ENCODE measurements around the gene ZNF526.

ZNF526 gene, protein sequence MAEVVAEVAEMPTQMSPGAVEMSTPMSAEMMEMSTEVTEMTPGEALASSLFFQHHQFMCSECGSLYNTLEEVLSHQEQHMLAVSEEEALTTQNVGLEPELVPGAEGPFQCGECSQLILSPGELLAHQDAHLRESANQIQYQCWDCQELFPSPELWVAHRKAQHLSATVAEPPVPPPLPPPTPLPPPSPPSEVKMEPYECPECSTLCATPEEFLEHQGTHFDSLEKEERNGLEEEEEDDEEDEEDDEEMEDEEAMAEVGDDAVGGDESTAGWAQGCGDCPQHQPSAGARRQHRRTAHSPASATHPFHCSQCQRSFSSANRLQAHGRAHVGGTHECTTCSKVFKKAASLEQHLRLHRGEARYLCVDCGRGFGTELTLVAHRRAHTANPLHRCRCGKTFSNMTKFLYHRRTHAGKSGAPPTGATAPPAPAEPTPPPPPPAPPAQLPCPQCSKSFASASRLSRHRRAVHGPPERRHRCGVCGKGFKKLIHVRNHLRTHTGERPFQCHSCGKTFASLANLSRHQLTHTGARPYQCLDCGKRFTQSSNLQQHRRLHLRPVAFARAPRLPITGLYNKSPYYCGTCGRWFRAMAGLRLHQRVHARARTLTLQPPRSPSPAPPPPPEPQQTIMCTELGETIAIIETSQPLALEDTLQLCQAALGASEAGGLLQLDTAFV

GRCh38 chr19:42219812-42220750, at the start of gene ZNF526:
ZNF526 (plus strand) TSS chr19:42220312; CDS start chr19:42224404, 4,092 bp downstream.
- DNase-seq (ENCODE audit: low spot score) = peak; percentile 97

GRCh38 chr19:42170715-42171114, 49.4 kb upstream of the ZNF526 start:
- no peak for DNase-seq (ENCODE audit: low spot score)

GRCh38 chr19:42172261-42172660, 47.9 kb upstream of the ZNF526 start:
- no peak for DNase-seq (ENCODE audit: low spot score)

- DNase-seq (ENCODE audit: low spot score) = no peak
Measured at GRCh38 chr19:42173695-42174094, 46.4 kb upstream of the ZNF526 start.

GRCh38 chr19:42174188-42174587, 45.9 kb upstream of the ZNF526 start:
- no peak for DNase-seq (ENCODE audit: low spot score)

DNA sequence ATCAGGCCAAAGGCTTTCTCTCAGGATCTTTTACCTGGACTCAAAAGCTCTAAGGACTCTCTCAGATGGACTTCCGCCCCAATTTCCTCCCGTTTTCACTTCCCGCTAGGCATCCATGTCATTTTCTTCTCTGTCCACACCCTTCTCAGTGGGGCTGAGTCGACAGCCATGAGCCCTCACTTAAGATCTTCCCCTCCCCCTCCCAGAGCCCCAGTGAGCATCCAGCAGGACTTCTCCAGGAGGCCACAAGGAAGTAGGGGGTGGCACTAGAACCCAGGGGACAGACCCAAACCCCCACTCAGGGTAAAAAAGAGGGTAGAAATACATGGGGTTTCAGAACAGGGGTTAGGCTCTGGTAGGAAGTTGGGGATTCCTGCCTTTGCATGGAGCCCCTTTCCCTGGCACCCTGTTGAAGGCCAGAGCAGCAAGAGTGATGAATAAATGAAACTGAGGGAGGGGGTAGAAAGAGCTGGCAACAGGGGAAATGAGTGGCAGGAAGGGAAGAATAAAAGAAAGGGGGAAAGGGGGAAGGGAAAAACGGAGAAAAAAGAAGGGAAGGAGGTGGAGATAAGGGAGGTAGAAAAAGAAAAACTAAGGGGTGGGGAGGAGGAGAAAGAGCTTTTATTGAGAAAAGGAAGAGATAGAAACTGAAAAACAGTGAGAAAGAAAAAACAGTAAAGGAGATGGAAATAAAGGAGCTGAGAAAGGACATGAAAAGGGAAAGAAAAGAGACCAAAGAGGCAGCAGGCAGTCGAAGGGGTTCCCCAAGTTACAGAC, 45.0 kb upstream of the ZNF526 start:
- DNase-seq (ENCODE audit: low spot score) = no peak

GRCh38 chr19:42175952-42176648, 44.0 kb upstream of the ZNF526 start:
- no peak for DNase-seq (ENCODE audit: low spot score)

GRCh38 chr19:42176649-42176989, 43.5 kb upstream of the ZNF526 start:
- DNase-seq (ENCODE audit: low spot score) = no peak

DNA sequence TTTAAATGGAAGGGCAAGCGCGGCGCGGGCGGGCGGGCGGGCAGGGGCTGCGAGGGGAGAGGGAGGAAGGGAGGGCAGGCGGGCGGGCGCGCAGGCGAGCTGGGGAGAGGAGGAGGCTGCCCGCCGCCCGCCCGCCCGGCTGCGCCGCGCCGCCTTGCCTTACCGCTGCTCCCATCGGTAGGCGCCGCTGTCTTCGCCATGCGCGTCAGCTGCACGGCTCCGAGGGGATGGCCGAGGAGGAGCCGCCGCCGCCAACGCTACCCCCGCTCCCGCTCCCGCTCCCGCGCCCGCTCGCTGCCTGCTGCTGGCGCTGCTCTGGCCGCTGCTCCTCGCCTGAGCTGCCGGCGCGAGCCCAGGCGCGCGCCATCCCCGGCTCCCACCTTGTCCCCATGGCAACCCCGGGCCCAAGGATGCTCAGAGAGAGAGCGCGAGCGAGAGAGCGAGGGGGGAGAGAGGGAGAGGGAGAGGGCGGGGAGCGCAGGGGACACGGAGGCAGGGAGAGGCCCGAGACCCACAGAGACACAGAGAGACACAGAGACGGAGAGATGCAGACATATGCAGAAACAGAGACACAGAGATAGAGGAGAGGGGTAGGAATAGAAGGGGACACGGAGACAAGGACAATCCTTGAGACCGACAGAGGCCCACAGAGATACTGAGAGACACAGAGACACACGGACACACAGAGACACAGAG, 43.0 kb upstream of the ZNF526 start:
- DNase-seq (ENCODE audit: low spot score) = peak; percentile 77

- no peak for DNase-seq (ENCODE audit: low spot score)
Measured at GRCh38 chr19:42177686-42178019, 42.5 kb upstream of the ZNF526 start.

DNA sequence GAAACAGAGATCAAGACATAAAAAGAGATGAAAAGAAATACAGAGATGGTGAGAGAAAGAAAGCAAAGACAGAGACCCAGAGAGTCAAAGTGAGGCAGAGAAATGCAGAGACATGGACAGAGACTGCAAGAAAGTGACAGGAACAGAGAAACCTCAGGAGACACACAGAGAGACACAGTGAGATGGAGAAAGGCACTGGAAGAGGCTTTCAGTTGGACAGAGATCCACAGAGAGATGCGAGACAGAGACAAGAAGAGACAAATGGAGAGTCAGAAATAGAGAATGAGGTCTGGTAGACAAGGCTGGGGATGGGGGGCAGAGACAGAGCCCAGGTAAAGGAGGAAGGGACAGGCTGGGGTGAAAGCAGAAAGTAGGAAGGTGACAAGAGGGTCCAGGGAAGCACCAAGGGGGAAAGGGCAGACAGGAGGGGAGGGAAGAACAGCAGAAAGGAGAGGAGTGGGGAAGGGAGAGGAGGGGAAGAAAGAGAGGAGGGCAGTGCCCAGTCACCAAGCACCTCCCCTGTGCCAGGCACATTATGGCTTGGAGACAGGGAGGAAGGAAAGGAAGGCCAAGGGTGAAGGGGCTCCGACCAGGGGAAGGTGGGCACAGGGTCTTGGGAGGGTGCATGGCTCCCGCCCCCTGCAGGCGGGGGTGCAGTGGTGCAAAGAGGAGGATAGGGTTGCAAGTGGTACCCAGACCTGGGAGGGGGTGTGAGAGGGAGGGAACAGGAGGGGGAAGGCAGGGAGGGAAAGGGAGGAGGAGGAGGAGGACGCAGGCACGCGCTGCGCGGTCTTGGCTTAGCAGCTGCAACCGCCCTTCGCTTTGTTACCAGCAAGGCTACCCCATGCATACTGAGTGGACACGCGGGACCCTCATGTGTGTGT, 41.1 kb upstream of the ZNF526 start:
- no peak for DNase-seq (ENCODE audit: low spot score)

GRCh38 chr19:42184401-42184861, 35.7 kb upstream of the ZNF526 start:
- DNase-seq (ENCODE audit: low spot score) = peak; percentile 70

- DNase-seq (ENCODE audit: low spot score) = peak; percentile 52
Measured at GRCh38 chr19:42185277-42185676, 34.8 kb upstream of the ZNF526 start.

- no peak for DNase-seq (ENCODE audit: low spot score)
Measured at GRCh38 chr19:42188665-42189064, 31.4 kb upstream of the ZNF526 start.

DNA sequence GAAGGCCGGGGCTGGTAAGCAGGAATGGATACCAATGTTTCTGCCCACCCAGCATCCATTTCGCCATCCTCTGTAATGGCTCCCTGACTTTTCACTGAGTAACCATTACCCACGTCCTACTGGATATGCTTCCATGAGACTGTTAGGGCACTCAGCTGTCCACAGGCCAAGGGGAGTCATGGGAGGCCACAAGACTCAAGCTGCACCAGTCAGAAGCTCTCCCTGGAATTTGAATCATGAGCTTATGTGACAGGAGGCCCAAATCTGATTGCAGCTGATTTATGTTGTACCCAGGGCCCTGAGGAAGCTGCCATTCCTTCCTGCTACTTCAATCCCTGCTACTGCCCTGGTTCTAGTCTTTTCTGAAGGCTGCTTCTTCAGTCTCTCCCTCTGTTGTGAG, 31.0 kb upstream of the ZNF526 start:
- DNase-seq (ENCODE audit: low spot score) = no peak

GRCh38 chr19:42191330-42191729, 28.8 kb upstream of the ZNF526 start:
- no peak for DNase-seq (ENCODE audit: low spot score)

- DNase-seq (ENCODE audit: low spot score) = peak; percentile 63
Measured at GRCh38 chr19:42191855-42192254, 28.3 kb upstream of the ZNF526 start.

- DNase-seq (ENCODE audit: low spot score) = no peak
Measured at GRCh38 chr19:42193294-42193693, 26.8 kb upstream of the ZNF526 start.

- no peak for DNase-seq (ENCODE audit: low spot score)
Measured at GRCh38 chr19:42193706-42194105, 26.4 kb upstream of the ZNF526 start.
